SH-SY5Y (cell line): Measurements from ENCODE around the gene ZNRF1.

Source experiments
- GATA2 ChIP-seq: IDR thresholded peaks from 2 replicates; pipeline ENCODE4 v1.6.1; 2011; ENCODE audit warnings: mild to moderate bottlenecking, low read depth, low read length
- GATA3 ChIP-seq: IDR thresholded peaks from 2 replicates; pipeline ENCODE4 v1.6.1; 2011; ENCODE audit warnings: low read depth, mild to moderate bottlenecking, low read length, moderate library complexity

- TF ChIP-seq GATA2 (no peak), GATA3 (no peak)
Observed at GRCh38 chr16:75059411-75059810, 60.6 kb downstream of the ZNRF1 start.
